Measurements from ENCODE around the gene SGK1. TPM values are rescaled to one million over a fixed set of nuclear protein-coding genes. Genes with fewer than 3 reads are reported as not detected.

Gene SGK1
- total RNA-seq, 2 experiments from 2014 or later, result 117 to 120 TPM

DNA sequence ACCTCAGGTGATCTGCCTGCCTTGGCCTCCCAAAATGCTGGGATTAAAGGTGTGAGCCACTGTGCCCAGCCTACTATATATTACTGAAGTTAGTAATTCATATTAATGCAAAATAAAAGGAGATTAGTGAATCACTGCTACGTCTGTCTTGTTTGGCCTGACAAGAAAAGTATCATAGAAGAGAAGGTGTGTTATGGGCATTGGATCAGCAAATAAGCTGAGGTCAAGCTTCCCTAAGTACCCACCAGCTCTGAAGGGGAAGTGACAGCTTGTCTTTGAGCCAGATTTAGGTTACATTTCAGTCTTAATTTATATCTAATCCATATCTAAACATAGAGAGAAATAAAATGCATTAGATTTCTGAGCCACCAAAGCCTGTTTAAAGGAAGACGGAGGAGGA, 7.1 kb downstream of the SGK1 start:
- H3K4me3 ChIP-seq (ENCODE audit: low read length), result no peak overlapping the region
- CTCF ChIA-PET, result no interaction called here
- H3K4me1 Mint-ChIP-seq (ENCODE audit: low read depth), result peaks cover 5% of the 10 kb centered on the region
- no peak overlapping the region for H3K4me3 Mint-ChIP-seq
- ATAC-seq (ENCODE audit: poor library complexity), result no peak
- TF ChIP-seq, protein P1, sequence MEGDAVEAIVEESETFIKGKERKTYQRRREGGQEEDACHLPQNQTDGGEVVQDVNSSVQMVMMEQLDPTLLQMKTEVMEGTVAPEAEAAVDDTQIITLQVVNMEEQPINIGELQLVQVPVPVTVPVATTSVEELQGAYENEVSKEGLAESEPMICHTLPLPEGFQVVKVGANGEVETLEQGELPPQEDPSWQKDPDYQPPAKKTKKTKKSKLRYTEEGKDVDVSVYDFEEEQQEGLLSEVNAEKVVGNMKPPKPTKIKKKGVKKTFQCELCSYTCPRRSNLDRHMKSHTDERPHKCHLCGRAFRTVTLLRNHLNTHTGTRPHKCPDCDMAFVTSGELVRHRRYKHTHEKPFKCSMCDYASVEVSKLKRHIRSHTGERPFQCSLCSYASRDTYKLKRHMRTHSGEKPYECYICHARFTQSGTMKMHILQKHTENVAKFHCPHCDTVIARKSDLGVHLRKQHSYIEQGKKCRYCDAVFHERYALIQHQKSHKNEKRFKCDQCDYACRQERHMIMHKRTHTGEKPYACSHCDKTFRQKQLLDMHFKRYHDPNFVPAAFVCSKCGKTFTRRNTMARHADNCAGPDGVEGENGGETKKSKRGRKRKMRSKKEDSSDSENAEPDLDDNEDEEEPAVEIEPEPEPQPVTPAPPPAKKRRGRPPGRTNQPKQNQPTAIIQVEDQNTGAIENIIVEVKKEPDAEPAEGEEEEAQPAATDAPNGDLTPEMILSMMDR (IDR thresholded peaks at IDR 0.05), result no peak
- intact Hi-C loops (cut with DNase I, micrococcal nuclease), result loop anchor here in 1 of 2 experiments (10.0 kb wide), 1 partner anchor 66 kb away; no protein-coding TSS in a partner anchor
- no peaks in the 10 kb centered on the region for H3K4me1 ChIP-seq (ENCODE audit: insufficient read depth, low read length)
- no peak overlapping the region for H3K27ac Mint-ChIP-seq
- no peak overlapping the region for H3K27ac ChIP-seq (ENCODE audit: low read depth in 1 of 2, low read length in 2 of 2)
- POLR2A ChIA-PET, result no interaction called here
- no peaks in the 10 kb centered on the region for H3K36me3 Mint-ChIP-seq (ENCODE audit: low read depth)
- H3K36me3 ChIP-seq (ENCODE audit: insufficient read depth, low read length), result no peaks in the 10 kb centered on the region
- no peak for DNase-seq
- H3K27me3 Mint-ChIP-seq, result no peaks in the 10 kb centered on the region
- H3K9me3 ChIP-seq (ENCODE audit: control insufficient read depth in 1 of 2, insufficient read depth in 1 of 2, low read length in 2 of 2), result no peaks in the 10 kb centered on the region
- H3K27me3 ChIP-seq (ENCODE audit: control insufficient read depth in 1 of 2, insufficient read depth in 2 of 2, low read length in 2 of 2), result no peaks in the 10 kb centered on the region
- H3K9me3 Mint-ChIP-seq, result no peaks in the 10 kb centered on the region

DNA sequence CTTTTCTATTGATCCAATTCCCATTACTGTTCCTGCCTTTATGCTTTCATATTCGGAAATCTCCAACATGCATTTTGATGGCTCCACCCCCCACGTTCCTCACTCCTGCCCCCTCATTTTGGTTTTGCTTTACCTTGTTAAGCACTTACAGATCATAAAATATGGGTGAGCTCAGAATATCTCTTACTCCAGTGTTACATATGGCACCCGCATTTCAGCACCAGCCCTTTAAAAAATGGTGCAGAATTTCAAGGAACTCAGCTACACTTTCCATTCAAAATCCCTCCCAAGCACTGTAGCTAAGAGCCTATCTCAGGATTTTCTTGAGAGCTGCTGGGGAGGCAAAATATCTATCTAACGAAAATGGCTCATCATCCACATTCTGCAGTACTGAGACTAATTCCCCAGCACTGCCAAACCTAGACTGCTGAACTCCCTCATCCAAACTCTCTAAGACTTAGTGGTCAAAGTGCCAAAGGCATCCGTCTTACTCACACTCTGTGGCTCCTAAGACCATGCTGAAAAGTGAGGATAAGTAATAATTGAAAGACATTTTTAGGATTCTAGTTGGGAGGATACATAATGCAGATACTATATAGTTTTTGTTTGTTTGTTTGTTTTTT, 7.8 kb downstream of the SGK1 start:
- intact Hi-C loops (cut with DNase I, micrococcal nuclease), result loop anchor here in 1 of 2 experiments (10.0 kb wide), 1 partner anchor 65 kb away; no protein-coding TSS in a partner anchor
- no peak for DNase-seq
- Histone ChIP-seq H3K36me3 (ENCODE audit: insufficient read depth, low read length) (no peaks in the 10 kb centered on the region), H3K4me1 (ENCODE audit: insufficient read depth, low read length) (no peaks in the 10 kb centered on the region), H3K27me3 (ENCODE audit: control insufficient read depth in 1 of 2, insufficient read depth in 2 of 2, low read length in 2 of 2) (no peaks in the 10 kb centered on the region), H3K9me3 (ENCODE audit: control insufficient read depth in 1 of 2, insufficient read depth in 1 of 2, low read length in 2 of 2) (no peaks in the 10 kb centered on the region), H3K4me3 (ENCODE audit: low read length) (no peak overlapping the region), H3K27ac (ENCODE audit: low read depth in 1 of 2, low read length in 2 of 2) (no peak overlapping the region)
- Mint-ChIP-seq H3K9me3 (no peaks in the 10 kb centered on the region), H3K27ac (no peak overlapping the region), H3K4me3 (no peak overlapping the region), H3K36me3 (ENCODE audit: low read depth) (no peaks in the 10 kb centered on the region), H3K27me3 (no peaks in the 10 kb centered on the region), H3K4me1 (ENCODE audit: low read depth) (peaks cover 5% of the 10 kb centered on the region)
- ChIA-PET CTCF (interaction anchor here (0.7 kb wide), 1 partner anchor 317 kb away, joined by 4 read pairs; no protein-coding TSS in a partner anchor), POLR2A (interaction anchor here (0.6 kb wide), 1 partner anchor 139 kb away, joined by 3 read pairs; no protein-coding TSS in a partner anchor)
- ATAC-seq (ENCODE audit: poor library complexity), result no peak
- TF ChIP-seq, protein P1 (IDR thresholded peaks at IDR 0.05), result no peak

DNA sequence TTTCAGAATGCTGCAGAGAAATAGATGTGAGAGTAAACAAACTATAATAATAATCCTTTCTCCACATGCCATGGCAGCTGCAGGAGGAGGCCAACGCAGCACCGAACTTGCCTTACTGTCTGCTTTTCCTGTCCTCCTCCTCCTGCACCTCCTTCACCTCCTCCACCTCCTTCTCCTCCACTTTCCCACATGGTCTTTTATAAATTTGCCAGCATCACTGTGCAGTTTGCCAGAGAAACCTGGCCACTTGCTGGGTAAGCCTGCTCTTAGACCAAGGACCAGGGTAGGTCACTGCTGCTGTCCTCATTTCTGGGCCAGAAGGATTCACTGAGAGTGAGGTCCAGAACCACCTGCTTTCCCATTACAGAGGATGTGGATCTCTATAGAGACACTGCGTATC, 8.7 kb downstream of the SGK1 start:
- H3K9me3 Mint-ChIP-seq, result no peaks in the 10 kb centered on the region
- TF ChIP-seq, protein P1 (IDR thresholded peaks at IDR 0.05), result no peak

More for the DNA sequence above, 8.7 kb downstream of the SGK1 start:
- ChIA-PET CTCF (no interaction called here), POLR2A (interaction anchor here (0.5 kb wide), 1 partner anchor 161 kb away, joined by 3 read pairs; no protein-coding TSS in a partner anchor)
- no peak overlapping the region for H3K27ac Mint-ChIP-seq
- ATAC-seq (ENCODE audit: poor library complexity), result no peak
- DNase-seq, result no peak
- intact Hi-C loops (cut with DNase I, micrococcal nuclease), result no loop called here
- peaks cover 5% of the 10 kb centered on the region for H3K4me1 Mint-ChIP-seq (ENCODE audit: low read depth)
- H3K4me3 ChIP-seq (ENCODE audit: low read length), result no peak overlapping the region
- H3K36me3 ChIP-seq (ENCODE audit: insufficient read depth, low read length), result no peaks in the 10 kb centered on the region
- no peaks in the 10 kb centered on the region for H3K4me1 ChIP-seq (ENCODE audit: insufficient read depth, low read length)
- no peaks in the 10 kb centered on the region for H3K36me3 Mint-ChIP-seq (ENCODE audit: low read depth)
- H3K27ac ChIP-seq (ENCODE audit: low read depth in 1 of 2, low read length in 2 of 2), result no peak overlapping the region
- H3K9me3 ChIP-seq (ENCODE audit: control insufficient read depth in 1 of 2, insufficient read depth in 1 of 2, low read length in 2 of 2), result no peaks in the 10 kb centered on the region
- H3K27me3 ChIP-seq (ENCODE audit: control insufficient read depth in 1 of 2, insufficient read depth in 2 of 2, low read length in 2 of 2), result no peaks in the 10 kb centered on the region
- H3K27me3 Mint-ChIP-seq, result no peaks in the 10 kb centered on the region
- H3K4me3 Mint-ChIP-seq, result no peak overlapping the region

Data from CD4-positive, alpha-beta T cell (primary cell).